A673 (cell line): Measurements from ENCODE around the gene SLC27A4. TPM values are rescaled to one million over a fixed set of nuclear protein-coding genes. Genes with fewer than 3 reads are reported as not detected.
A peak's percentile ranks its signal among the peaks of the same experiment; 100 is the strongest.

ENCODE experiments used
- BruUV-seq: library from RNA; stranded (reverse); fragments of 400-500 nt; replicated peaks from 2 replicates; lab custom pipeline; 2021; lab: Mats Ljungman, UMichigan
- CTCF ChIA-PET: fragments of 300-600 bp; sonication (Branson Sonifier 250); formaldehyde crosslinking; loops from one replicate; lab custom pipeline; 2022; ENCODE audit warnings: antibody characterized with exemption; lab: Charles Lee
- POLR2A ChIA-PET: fragments of 300-600 bp; sonication (Branson Sonifier 250); formaldehyde crosslinking; loops from one replicate; lab custom pipeline; 2022; ENCODE audit warnings: antibody characterized with exemption; ENCODE audit not compliant: low non-redundant PET; lab: Charles Lee
- DNase-seq: peaks from one replicate; pipeline ENCODE4 v3.0.0-alpha.2; 2015; ENCODE audit warnings: low spot score
- H3K27ac ChIP-seq: fragments of 200-600 bp; sonication (generic); 2 replicates; pipeline ENCODE4 v1.5.1; 2016; ENCODE audit warnings: mixed run types, low read depth, mild to moderate bottlenecking, mixed read lengths, antibody characterized with exemption, low read length; ENCODE audit not compliant: poor library complexity, severe bottlenecking
- H3K27me3 ChIP-seq: fragments of 200-600 bp; sonication (generic); replicated peaks from 2 replicates; pipeline ENCODE4 v1.6.1; 2017; ENCODE audit warnings: mixed run types, low read depth, mild to moderate bottlenecking, mixed read lengths, antibody characterized with exemption, low read length; ENCODE audit not compliant: insufficient read depth, poor library complexity
- H3K36me3 ChIP-seq: fragments of 200-600 bp; sonication (generic); 2 replicates; pipeline ENCODE4 v1.6.1; 2016; ENCODE audit warnings: mixed run types, mild to moderate bottlenecking, mixed read lengths, antibody characterized with exemption, low read length; ENCODE audit not compliant: insufficient read depth, poor library complexity, severe bottlenecking
- H3K4me1 ChIP-seq: fragments of 200-600 bp; sonication (generic); 2 replicates; pipeline ENCODE4 v1.6.1; 2017; ENCODE audit warnings: mixed run types, mild to moderate bottlenecking, mixed read lengths, antibody characterized with exemption, low read length; ENCODE audit not compliant: insufficient read depth, poor library complexity, severe bottlenecking
- H3K4me3 ChIP-seq: fragments of 200-600 bp; sonication (generic); 2 replicates; pipeline ENCODE4 v1.5.1; 2016; ENCODE audit warnings: low read depth, mixed run types, mild to moderate bottlenecking, mixed read lengths, low read length; ENCODE audit not compliant: poor library complexity, severe bottlenecking
- H3K9me3 ChIP-seq: fragments of 200-600 bp; sonication (generic); 2 replicates; pipeline ENCODE4 v1.6.1; 2016; ENCODE audit warnings: mixed run types, low read depth, mild to moderate bottlenecking, mixed read lengths, antibody characterized with exemption, low read length; ENCODE audit not compliant: poor library complexity, severe bottlenecking
- EZH2 ChIP-seq: fragments of 200-600 bp; sonication (generic); IDR thresholded peaks from 2 replicates; pipeline ENCODE4 v1.6.1; 2017; ENCODE audit warnings: borderline replicate concordance, low read depth, mild to moderate bottlenecking, mixed read lengths, antibody characterized with exemption, low read length; ENCODE audit not compliant: poor library complexity, severe bottlenecking
- intact Hi-C: fragments of 100-400 bp; cut with micrococcal nuclease; formaldehyde crosslinking; loops from one replicate; pipeline ENCODE4 v1.10.0; 2022; ENCODE audit not compliant: unreplicated experiment
- total RNA-seq: library from RNA; stranded (reverse); gene quantifications from 2 replicates; pipeline ENCODE4 v1.2.3, GENCODE V29; 2021
- TF ChIP-seq, protein P1 (sequence below): fragments of 300-800, 200-600 bp; sonication (generic); conservative IDR thresholded peaks from 2 replicates; pipeline ENCODE4 v1.5.1; 2017; ENCODE audit warnings: low read depth, mild to moderate bottlenecking, antibody characterized with exemption, low read length, moderate library complexity, mixed read lengths

The SLC27A4 gene
- total RNA-seq, 1 experiment from 2014 or later: 39.1 TPM

DNA sequence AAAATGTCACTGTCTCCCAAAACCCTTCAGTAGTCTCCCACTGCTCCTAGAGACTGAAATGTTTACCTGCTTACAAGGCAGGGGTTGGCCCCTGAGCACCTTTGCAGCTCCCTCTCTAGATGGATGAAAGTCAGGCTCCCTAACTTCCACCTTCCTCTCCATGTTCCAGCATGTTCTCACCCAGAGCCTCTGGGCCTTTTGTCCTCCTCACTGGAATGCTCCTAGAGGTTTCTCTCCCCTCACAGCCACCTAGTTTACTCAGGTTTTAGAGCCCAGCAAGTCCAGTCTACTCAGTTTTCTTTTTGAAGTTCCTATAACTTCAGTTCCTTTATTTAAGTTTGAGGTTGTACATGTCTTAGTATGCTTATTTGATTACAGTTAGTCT is 30.0 kb downstream of the SLC27A4 start:
- intact Hi-C loops: no loop called here
- no peak for TF ChIP-seq EZH2
- TF ChIP-seq, protein P1, sequence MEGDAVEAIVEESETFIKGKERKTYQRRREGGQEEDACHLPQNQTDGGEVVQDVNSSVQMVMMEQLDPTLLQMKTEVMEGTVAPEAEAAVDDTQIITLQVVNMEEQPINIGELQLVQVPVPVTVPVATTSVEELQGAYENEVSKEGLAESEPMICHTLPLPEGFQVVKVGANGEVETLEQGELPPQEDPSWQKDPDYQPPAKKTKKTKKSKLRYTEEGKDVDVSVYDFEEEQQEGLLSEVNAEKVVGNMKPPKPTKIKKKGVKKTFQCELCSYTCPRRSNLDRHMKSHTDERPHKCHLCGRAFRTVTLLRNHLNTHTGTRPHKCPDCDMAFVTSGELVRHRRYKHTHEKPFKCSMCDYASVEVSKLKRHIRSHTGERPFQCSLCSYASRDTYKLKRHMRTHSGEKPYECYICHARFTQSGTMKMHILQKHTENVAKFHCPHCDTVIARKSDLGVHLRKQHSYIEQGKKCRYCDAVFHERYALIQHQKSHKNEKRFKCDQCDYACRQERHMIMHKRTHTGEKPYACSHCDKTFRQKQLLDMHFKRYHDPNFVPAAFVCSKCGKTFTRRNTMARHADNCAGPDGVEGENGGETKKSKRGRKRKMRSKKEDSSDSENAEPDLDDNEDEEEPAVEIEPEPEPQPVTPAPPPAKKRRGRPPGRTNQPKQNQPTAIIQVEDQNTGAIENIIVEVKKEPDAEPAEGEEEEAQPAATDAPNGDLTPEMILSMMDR: no peak
- H3K4me3 ChIP-seq: peak overlapping the region; percentile 91
- H3K9me3 ChIP-seq: no peaks in the 10 kb centered on the region
- POLR2A ChIA-PET: no interaction called here
- peaks cover 10% of the 10 kb centered on the region for H3K4me1 ChIP-seq
- DNase-seq: no peak
- H3K27me3 ChIP-seq: no peaks in the 10 kb centered on the region
- peak overlapping the region; percentile 77 for H3K27ac ChIP-seq
- no TSS peak for BruUV-seq
- H3K36me3 ChIP-seq: no peaks in the 10 kb centered on the region
- CTCF ChIA-PET: interaction anchor here (1.2 kb wide), 1 partner anchor 8 kb away, joined by 4 read pairs; no protein-coding TSS in a partner anchor

DNA sequence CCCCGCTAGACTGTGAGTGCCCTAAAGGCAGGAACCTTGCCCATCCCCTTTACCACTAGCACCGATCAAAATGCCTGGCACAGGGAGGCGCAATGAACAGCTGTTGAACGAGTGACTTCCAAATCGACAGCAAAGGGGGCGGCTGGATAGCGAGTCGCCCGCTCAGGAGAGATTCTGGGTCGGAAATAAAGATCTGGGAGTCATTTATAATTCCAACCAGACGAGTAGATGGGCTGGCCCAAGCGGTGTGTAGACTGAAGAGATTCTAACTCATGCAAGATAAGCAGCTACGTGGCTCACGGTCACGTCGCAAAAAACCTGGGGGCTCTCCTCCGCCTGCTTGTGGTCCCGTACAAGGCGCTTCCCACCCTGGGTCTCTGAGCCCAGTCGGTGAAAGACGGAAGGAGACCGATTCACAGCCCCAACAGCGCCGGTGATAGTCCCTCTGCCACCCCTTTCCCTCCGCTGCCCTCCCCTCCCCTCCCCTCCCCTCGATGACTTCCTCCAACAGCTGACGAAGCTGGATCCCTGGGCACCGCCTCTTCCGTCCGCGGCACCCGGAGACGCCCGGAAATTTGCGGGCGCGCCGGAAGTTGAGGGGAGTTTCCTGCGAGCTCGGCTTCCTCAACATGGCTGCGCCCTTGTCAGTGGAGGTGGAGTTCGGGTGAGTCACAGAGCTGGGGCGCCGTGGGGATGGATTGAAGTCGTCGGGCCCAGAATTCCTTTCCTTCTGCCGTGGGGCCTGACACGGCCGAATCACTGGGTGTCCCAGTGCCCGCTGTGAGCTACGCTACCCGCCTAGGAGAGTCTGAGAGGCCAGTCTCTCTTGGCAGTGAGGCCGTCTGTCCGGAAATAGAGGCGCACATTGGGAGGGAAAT is 30.7 kb downstream of the SLC27A4 start, which contains the start of gene URM1:
Gene URM1, plus strand, starts transcription at position 623 of the 878 bp plus-strand sequence. Its CDS starts 7 bp downstream, at position 630.
- intact Hi-C loops: no loop called here
- POLR2A ChIA-PET: interaction anchor here (0.6 to 1.0 kb wide), 3 partner anchors 9 to 947 kb away, joined by 4 to 14 read pairs (median 8); partner anchors contain the start of gene ZNF79
- CTCF ChIA-PET: interaction anchor here (0.7 to 1.2 kb wide), 2 partner anchors 9 to 68 kb away, joined by 3 to 4 read pairs; no protein-coding TSS in a partner anchor
- DNase-seq: peak; percentile 99
- Histone ChIP-seq H3K36me3 (no peaks in the 10 kb centered on the region), H3K27me3 (no peaks in the 10 kb centered on the region), H3K4me1 (peaks cover 6% of the 10 kb centered on the region), H3K9me3 (no peaks in the 10 kb centered on the region), H3K4me3 (peak within 1 kb of the TSS; percentile 91), H3K27ac (peak within 1 kb of the TSS; percentile 77)
- BruUV-seq: TSS peak; percentile 97
- TF ChIP-seq, protein P1: no peak; the same call in 1 of the 2 replicates
- TF ChIP-seq EZH2: no peak

DNA sequence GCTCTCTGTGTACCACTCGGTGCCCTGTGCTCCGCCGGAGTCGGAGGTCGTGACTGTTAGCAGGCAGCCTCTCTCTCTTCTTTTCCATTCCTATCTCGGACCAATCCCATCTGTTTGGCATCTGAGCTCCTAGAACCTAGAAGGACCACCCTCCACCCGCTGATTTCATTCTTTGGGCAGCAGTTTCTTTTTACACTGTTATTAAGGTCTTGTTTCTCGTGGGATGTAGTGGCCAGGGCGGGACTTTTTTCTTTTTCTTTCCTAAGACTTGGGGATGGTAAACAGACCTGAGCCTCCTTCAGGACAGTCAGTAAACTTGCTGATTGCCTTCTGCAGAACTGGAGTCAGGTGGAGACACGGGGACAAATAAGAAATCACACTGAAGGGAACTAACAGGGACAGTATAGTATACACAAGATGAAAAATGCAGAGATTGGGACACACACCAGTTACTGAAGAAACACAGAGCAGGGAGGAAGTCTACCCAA is 31.3 kb downstream of the SLC27A4 start:
- BruUV-seq: TSS peak; percentile 69
- no peaks in the 10 kb centered on the region for H3K9me3 ChIP-seq
- peak overlapping the region; percentile 77 for H3K27ac ChIP-seq
- CTCF ChIA-PET: interaction anchor here (1.2 kb wide), 1 partner anchor 9 kb away, joined by 4 read pairs; no protein-coding TSS in a partner anchor
- peaks cover 6% of the 10 kb centered on the region for H3K4me1 ChIP-seq
- POLR2A ChIA-PET: interaction anchor here (0.6 to 1.0 kb wide), 3 partner anchors 9 to 948 kb away, joined by 4 to 14 read pairs (median 8); partner anchors contain the start of gene ZNF79
- no peaks in the 10 kb centered on the region for H3K36me3 ChIP-seq
- no peak for TF ChIP-seq EZH2
- TF ChIP-seq, protein P1: no peak
- no peaks in the 10 kb centered on the region for H3K27me3 ChIP-seq
- intact Hi-C loops: no loop called here
- peak overlapping the region; percentile 91 for H3K4me3 ChIP-seq
- no peak for DNase-seq
